CD14-positive monocyte (primary cell): ENCODE measurements around the gene SPI1. TPM values are rescaled to one million over a fixed set of nuclear protein-coding genes. Genes with fewer than 3 reads are reported as not detected.

Experiments
- DNase-seq, 3 donors: peaks; one replicate each; pipeline ENCODE4 v3.0.0-alpha.2; 2011 to 2022
- H2AFZ ChIP-seq: 2 replicates; pipeline ENCODE4 v1.6.0; 2012; ENCODE audit warnings: mild to moderate bottlenecking, low read depth, low read length, inconsistent platforms; ENCODE audit not compliant: insufficient read depth, poor library complexity, severe bottlenecking
- H3K27ac ChIP-seq, 2 donors: 1 replicate in 1 of 2; 2 replicates in 1 of 2; pipeline ENCODE4 v1.5.1; 2012 to 2013; ENCODE audit warnings: low read length in 2 of 2, control low read depth in 1 of 2, inconsistent platforms in 1 of 2, low read depth in 1 of 2, mild to moderate bottlenecking in 1 of 2
- H3K27me3 ChIP-seq, 2 donors: one replicate each; pipeline versions ENCODE4 v1.6.0 to v1.6.1; 2011 to 2013; ENCODE audit warnings: low read length in 2 of 2; ENCODE audit not compliant: control insufficient read depth in 2 of 2, insufficient read depth in 2 of 2
- H3K36me3 ChIP-seq, 2 donors: replicated peaks in 1 of 2; 1 replicate in 1 of 2; 2 replicates in 1 of 2; pipeline versions ENCODE4 v1.5.1 to v1.6.1; 2012 to 2013; ENCODE audit warnings: low read length in 2 of 2, control low read depth in 1 of 2, inconsistent platforms in 1 of 2, mild to moderate bottlenecking in 1 of 2; ENCODE audit not compliant: insufficient read depth in 2 of 2, control insufficient read depth in 1 of 2
- H3K4me1 ChIP-seq, 2 donors: 1 replicate in 1 of 2; 2 replicates in 1 of 2; pipeline versions ENCODE4 v1.5.1 to v1.6.1; 2012 to 2013; ENCODE audit warnings: low read length in 2 of 2, control low read depth in 1 of 2, inconsistent platforms in 1 of 2, mild to moderate bottlenecking in 1 of 2, moderate library complexity in 1 of 2; ENCODE audit not compliant: insufficient read depth in 2 of 2, control insufficient read depth in 1 of 2
- H3K4me2 ChIP-seq: replicated peaks from 2 replicates; pipeline ENCODE3; 2012; ENCODE audit warnings: low read length, moderate library complexity, mild to moderate bottlenecking; ENCODE audit not compliant: poor library complexity, severe bottlenecking; ENCODE audit errors: extremely low read depth
- H3K4me3 ChIP-seq, 3 experiments: fragments of 200-600 bp in 1 of 3; sonication (generic) in 1 of 3; replicated peaks in 1 of 3; 1 replicate in 2 of 3; 2 replicates in 1 of 3; pipeline ENCODE4 v1.5.1; 2011 to 2013; ENCODE audit warnings: low read length in 3 of 3, mild to moderate bottlenecking in 3 of 3, control low read depth in 2 of 3, low read depth in 2 of 3, inconsistent platforms in 1 of 3, moderate library complexity in 1 of 3
- H3K79me2 ChIP-seq: 2 replicates; pipeline ENCODE4 v1.6.0; 2012; ENCODE audit warnings: mild to moderate bottlenecking, control low read depth, inconsistent platforms, low read length, moderate library complexity; ENCODE audit not compliant: insufficient read depth
- H3K9ac ChIP-seq: 2 replicates; pipeline ENCODE4 v1.6.0; 2017; ENCODE audit warnings: low read length, mild to moderate bottlenecking; ENCODE audit not compliant: insufficient read depth, poor library complexity, severe bottlenecking
- H3K9me3 ChIP-seq, 2 donors: replicated peaks in 1 of 2; 1 replicate in 1 of 2; 2 replicates in 1 of 2; pipeline versions ENCODE4 v1.5.1 to v1.6.1; 2012 to 2013; ENCODE audit warnings: low read length in 2 of 2, control low read depth in 1 of 2; ENCODE audit not compliant: control insufficient read depth in 1 of 2, insufficient read depth in 1 of 2
- H4K20me1 ChIP-seq: 2 replicates; pipeline ENCODE4 v1.6.0; 2012; ENCODE audit warnings: mild to moderate bottlenecking, low read length, control low read depth, moderate library complexity; ENCODE audit not compliant: insufficient read depth
- H3K27ac Mint-ChIP-seq, 7 donors: one replicate each; pipeline ENCODE4 v1.8.0; 2020; ENCODE audit warnings: mild to moderate bottlenecking in 7 of 7, mixed read lengths in 7 of 7, moderate library complexity in 6 of 7, inconsistent platforms in 2 of 7
- H3K27me3 Mint-ChIP-seq, 3 donors: one replicate each; pipeline ENCODE4 v1.8.0; 2021 to 2022; ENCODE audit warnings: low read depth in 3 of 3, mild to moderate bottlenecking in 3 of 3, mixed read lengths in 3 of 3, moderate library complexity in 3 of 3, inconsistent platforms in 1 of 3
- H3K36me3 Mint-ChIP-seq, 2 donors: one replicate each; pipeline ENCODE4 v1.8.0; 2020; ENCODE audit warnings: mixed read lengths in 2 of 2, inconsistent platforms in 1 of 2, mild to moderate bottlenecking in 1 of 2
- H3K4me1 Mint-ChIP-seq: one replicate; pipeline ENCODE4 v1.8.0; 2020; ENCODE audit warnings: mild to moderate bottlenecking, mixed read lengths
- H3K4me3 Mint-ChIP-seq, 2 donors: one replicate each; pipeline ENCODE4 v1.8.0; 2020; ENCODE audit warnings: mild to moderate bottlenecking in 2 of 2, mixed read lengths in 2 of 2, moderate library complexity in 1 of 2
- H3K9me3 Mint-ChIP-seq, 7 donors: one replicate each; pipeline ENCODE4 v1.8.0; 2020 to 2022; ENCODE audit warnings: mixed read lengths in 7 of 7, mild to moderate bottlenecking in 6 of 7, moderate library complexity in 6 of 7, inconsistent platforms in 2 of 7
- CTCF ChIP-seq: fragments of 200-600 bp; IDR thresholded peaks from one replicate; pipeline ENCODE4 v1.8.0; 2022; ENCODE audit warnings: antibody characterized with exemption, mild to moderate bottlenecking
- WGBS: methylation state at CpG from one replicate; pipeline ENCODE4 v1.1.5; 2013; ENCODE audit warnings: missing lambda C conversion rate; ENCODE audit not compliant: insufficient coverage; 5-methylcytosine and 5-hydroxymethylcytosine counted together
- intact Hi-C, 2 donors: fragments of 100-400 bp; cut with micrococcal nuclease; formaldehyde crosslinking; loops; one replicate each; pipeline versions ENCODE4 v1.15.0 to v1.15.1; 2023
- polyA plus RNA-seq, 3 donors: library from polyadenylated mRNA; depleted of rRNA in 1 of 3; unstranded in 2 of 3; stranded (reverse) in 1 of 3; fragments of 300-500 nt in 2 of 3; fragments of >200 nt in 1 of 3; fragmentation: Illumina TruSeq in 2 of 3; gene quantifications; 1 replicate in 2 of 3; 2 replicates in 1 of 3; pipeline ENCODE4 v1.2.3, GENCODE V29; 2012 to 2021

SPI1 gene
- polyA plus RNA-seq, 3 donors = 156 to 914 (median 223) TPM

GRCh38 chr11:47409440-47410369, 31.4 kb upstream of the SPI1 start:
- Mint-ChIP-seq H3K9me3 (no peaks in the 10 kb centered on the region), H3K36me3 (peaks cover 10 to 13% of the 10 kb centered on the region in 2 donors), H3K27ac (peak overlapping the region; percentile 30 to 98 (median 88)), H3K4me1 (peaks cover 28% of the 10 kb centered on the region), H3K27me3 (no peaks in the 10 kb centered on the region), H3K4me3 (peak overlapping the region; percentile 88 to 91)
- H3K4me3 ChIP-seq = peak overlapping the region in 1 of 3 experiments; percentile 79
- H3K27ac ChIP-seq = no peak overlapping the region
- no peaks in the 10 kb centered on the region for H3K9me3 ChIP-seq
- H3K9ac ChIP-seq = no peak overlapping the region
- WGBS = 95% methylated on average over 27 of the region's 31 CpGs
- peaks cover 8% of the 10 kb centered on the region for H4K20me1 ChIP-seq
- intact Hi-C loops = loop anchor here in 1 of 2 donors (5.0 kb wide), 1 partner anchor 77 kb away; no protein-coding TSS in a partner anchor
- DNase-seq = no peak
- peaks cover 9 to 13% of the 10 kb centered on the region in 2 donors for H3K36me3 ChIP-seq
- peak overlapping the region; percentile 90 for H2AFZ ChIP-seq
- no peaks in the 10 kb centered on the region for H3K27me3 ChIP-seq
- H3K4me2 ChIP-seq = peak overlapping the region; percentile 89
- no peak for TF ChIP-seq CTCF
- peaks cover 28% of the 10 kb centered on the region for H3K79me2 ChIP-seq
- peaks cover 28 to 40% of the 10 kb centered on the region in 2 donors for H3K4me1 ChIP-seq

GRCh38 chr11:47408598-47409439, 30.5 kb upstream of the SPI1 start:
- no peaks in the 10 kb centered on the region for H3K9me3 ChIP-seq
- Mint-ChIP-seq H3K9me3 (no peaks in the 10 kb centered on the region), H3K27ac (peak overlapping the region; percentile 72 to 98 (median 88)), H3K27me3 (peaks cover 0 to 1% (median 0%) of the 10 kb centered on the region in 3 donors), H3K4me3 (peak overlapping the region; percentile 88 to 91), H3K4me1 (peaks cover 28% of the 10 kb centered on the region), H3K36me3 (peaks cover 4 to 6% of the 10 kb centered on the region in 2 donors)
- H2AFZ ChIP-seq = peak overlapping the region; percentile 90
- H3K36me3 ChIP-seq = peaks cover 2 to 4% of the 10 kb centered on the region in 2 donors
- H3K4me1 ChIP-seq = peaks cover 28 to 41% of the 10 kb centered on the region in 2 donors
- peaks cover 28% of the 10 kb centered on the region for H3K79me2 ChIP-seq
- peak overlapping the region; percentile 75 for H3K9ac ChIP-seq
- peaks cover 8% of the 10 kb centered on the region for H4K20me1 ChIP-seq
- peak overlapping the region; percentile 27 to 74 for H3K27ac ChIP-seq
- no peak for TF ChIP-seq CTCF
- 9% methylated on average over 50 of the region's 50 CpGs for WGBS
- peak overlapping the region; percentile 37 to 79 (median 50) for H3K4me3 ChIP-seq
- no peaks in the 10 kb centered on the region for H3K27me3 ChIP-seq
- H3K4me2 ChIP-seq = peak overlapping the region; percentile 89
- DNase-seq = peak in 1 of 3 donors; percentile 56
- intact Hi-C loops = loop anchor here (1.0 kb wide), 2 partner anchors 17 to 35 kb away; partner anchors contain the start of gene PSMC3 (in 1 of the 2)
